NCI-H524 (cell line): ENCODE results near the gene RCBTB1.
A peak's percentile ranks its signal among the peaks of the same experiment; 100 is the strongest.

Source experiments
- DNase-seq, 2 experiments: peaks; one replicate each; lab custom pipeline; 2025; lab: John Stamatoyannopoulos, UW

RCBTB1 gene

DNA sequence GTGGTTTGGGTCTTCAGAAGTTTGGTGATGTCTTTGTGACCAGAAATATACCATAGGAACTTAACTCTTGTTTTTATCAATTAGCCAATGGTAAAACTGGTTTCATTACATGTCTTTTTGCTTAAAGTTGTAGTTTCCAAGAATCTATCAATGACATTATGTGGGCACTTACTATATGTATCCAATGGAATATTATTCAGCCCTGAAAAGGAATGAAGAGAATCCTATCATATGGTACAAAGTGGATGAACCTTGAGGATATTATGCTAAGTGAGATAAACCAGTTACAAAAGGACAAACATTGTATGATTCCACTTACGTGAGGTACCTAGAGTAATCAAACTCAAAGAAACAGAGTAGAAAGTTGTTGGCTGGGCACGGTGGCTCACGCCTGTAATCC is 26.4 kb downstream of the RCBTB1 start:
- DNase-seq = no peak

DNA sequence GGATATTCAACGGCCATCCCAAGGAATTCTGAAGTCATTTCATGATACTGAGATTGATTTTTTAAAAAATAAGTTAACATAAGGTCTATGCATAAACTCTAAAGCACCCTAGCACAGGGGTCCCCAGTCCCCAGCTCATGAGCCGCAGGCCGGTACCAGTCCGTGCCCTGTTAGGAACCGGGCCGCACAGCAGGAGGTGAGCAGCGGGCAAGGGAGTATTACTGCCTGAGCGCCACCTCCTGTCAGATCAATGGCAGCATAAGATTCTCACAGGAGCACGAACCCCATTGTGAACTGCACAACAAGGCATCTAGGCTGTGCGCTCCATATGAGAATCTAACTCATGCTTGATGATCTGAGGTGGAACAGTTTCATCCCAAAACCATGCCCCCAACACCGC is 31.0 kb downstream of the RCBTB1 start:
- no peak for DNase-seq

DNA sequence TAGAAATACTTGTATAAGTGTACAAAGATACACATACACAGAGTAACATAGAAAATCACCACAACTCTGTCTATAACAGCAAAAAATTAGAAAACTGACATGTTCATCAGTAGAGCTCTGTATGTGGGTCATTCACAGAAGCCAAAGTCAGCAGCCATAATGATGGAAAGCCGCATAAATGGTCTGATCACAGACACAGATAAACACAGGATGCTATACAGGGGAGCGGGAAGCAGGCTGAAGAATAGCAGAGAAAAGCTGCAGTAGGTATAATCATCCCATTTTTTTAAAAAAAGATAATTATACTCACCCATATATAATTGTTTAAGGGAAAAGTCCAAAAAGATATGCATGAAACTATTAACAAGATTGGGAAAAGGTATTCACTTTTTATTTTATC is 31.5 kb downstream of the RCBTB1 start:
- DNase-seq = no peak

DNA sequence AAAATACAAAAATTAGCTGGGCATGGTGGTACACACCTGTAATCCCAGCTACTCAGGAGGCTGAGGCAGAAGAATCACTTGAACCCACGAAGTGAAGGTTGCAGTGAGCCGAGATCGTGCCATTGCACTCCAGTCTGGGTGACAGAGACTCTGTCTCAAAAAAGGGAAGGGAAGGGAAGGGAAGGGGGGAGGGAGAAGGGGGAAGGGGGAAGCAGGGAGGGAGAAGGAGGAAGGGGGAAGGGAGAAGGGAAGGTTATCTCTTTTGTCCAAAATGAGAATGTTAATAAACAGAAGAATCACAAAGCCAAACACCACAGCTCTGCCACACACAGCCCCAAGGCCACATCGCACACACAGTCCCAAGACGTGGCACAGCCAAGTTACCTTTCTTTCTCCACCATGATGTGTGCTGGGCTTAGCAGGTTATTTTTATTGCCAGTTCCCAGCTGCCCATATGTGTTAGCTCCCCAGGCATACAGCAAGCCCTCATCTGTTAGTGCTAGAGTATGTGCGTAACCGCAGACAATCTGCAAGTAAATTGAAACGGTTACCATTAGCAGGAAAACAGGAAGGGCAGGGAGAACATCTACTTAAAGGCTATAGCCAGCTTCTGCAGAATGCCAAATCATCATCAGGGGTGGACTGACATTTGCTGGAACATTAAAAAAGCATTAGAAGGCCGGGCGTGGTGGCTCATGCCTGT is 34.3 kb downstream of the RCBTB1 start:
- DNase-seq = no peak

DNA sequence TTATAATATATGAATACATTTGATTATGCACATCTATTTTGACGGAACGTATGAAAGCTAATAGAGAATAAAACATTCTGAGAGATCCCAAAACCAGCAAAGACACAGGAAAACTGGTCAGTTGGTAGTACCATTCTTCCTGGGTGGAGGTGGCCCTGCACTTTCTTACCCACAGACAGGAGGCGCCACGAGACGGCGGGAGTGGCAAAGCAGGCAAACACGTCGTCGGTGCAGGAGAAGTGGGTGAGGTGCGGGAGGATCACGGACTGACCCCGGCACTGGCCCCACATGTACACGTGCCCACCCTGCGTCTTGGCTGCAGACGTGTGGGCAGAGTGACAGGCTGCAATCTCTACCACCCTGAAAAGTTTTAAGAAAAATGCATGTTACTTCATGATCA is 36.1 kb downstream of the RCBTB1 start:
- no peak for DNase-seq

DNA sequence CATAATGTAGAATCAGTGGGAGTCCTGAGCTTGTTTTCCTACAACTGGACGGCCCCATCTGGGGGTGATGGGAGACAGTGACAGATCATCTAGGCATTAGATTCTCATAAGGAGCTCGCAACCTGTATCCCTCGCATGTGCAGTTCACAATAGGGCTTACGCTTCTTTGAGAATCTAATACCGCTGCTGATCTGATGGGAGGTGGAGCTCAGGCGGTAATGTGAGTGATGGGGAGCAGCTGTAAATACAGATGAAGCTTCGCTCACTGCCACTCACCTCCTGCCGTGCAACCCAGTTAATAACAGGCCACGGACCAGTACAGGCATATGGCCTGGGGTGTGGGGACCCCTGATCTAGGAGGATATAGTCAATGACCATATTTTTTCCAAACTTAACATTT is 38.8 kb downstream of the RCBTB1 start:
- DNase-seq = peak in 1 of 2 experiments; percentile 27

DNA sequence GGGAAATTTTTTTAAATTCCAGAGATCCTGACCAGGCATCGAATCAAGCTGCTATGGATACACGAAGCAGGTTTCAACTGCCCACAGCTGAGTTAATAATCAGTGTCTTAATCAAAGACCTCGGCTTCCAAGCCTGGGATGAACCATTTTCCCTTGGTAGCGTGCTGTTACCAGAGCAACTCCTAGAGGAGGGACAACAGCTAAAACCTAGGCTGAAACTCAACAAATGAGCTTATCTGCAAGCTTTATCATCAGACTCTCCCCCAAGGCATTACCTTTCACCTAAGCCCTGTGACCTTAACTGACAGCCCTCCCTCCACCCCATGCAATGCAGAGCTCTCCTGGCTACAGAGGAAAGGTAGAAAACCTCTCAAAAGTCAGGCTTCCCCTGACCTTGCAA is 39.7 kb downstream of the RCBTB1 start:
- no peak for DNase-seq

DNA sequence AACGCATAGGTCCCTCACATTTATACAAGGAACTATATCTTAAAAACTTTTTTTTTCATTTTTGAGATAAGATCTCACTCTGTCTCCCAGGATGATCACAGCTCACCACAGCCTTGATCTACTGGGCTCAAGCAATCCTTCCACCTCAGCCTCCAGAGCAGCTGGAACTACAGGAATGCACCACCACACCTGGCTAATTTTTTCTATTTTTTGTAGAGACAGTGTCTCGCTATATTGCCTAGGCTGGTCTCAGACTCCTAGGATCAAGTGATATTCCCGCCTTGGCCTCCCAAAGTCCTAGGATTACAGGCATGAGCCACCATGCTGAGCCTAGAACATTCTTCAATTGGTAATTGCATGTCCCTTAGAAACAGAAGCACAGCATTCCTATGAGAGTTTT is 41.7 kb downstream of the RCBTB1 start:
- DNase-seq = no peak

DNA sequence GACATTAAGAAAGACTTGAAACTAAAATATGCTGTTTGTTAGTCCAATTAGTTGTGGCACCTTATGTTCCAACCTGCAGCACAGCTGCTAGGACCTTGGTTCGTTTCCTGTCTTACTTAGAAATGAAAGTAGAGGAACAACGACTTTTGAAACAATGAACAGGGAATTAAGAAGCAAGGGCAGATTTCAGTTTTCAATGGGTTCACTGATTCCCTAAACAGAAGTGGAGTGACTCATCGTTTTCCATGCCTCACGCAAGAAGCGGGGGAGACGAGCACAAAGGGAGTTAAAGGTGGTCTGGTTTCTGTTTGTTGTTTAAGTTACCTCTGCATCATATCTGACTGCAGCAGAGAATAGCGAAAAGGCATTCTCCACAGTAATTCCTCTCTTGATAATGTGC is 44.8 kb downstream of the RCBTB1 start:
- DNase-seq = no peak

DNA sequence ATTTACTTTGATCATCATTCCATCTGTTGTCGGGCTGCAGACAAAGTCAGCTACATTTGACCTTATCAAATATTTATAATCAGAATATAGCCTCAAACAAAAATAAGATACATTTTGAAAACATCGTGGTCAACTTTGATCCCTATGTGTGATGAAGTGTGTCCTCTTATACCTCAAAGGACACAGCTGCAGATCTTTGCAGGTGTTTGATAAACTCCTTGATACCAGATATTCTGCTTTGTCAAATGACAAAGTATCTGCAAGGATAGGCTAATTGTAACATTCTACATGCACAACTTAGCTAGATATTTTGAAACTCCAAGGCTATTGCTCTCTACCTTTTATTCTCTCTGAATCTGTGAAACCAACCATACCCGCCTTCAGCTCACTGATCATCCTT is 45.6 kb downstream of the RCBTB1 start:
- DNase-seq = no peak

DNA sequence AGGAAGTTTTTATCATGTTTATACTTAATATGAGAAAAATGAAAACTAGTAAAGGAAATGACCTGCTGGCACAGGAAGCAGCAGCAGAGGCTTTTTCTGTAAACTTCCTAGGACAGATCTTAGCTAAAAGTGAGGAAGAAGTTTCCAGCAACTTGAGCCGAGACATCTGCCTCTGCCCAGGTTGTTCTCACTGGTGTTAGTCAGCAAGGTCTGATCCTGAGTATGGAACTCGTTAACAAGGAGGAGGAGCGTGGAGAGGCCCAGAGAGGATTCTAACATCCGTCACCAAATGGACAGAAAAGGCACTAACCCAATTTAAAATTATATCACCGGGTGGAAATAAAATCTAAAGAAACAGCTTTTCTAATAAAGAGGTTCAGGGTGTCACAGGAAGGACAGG is 46.0 kb downstream of the RCBTB1 start:
- DNase-seq = no peak

DNA sequence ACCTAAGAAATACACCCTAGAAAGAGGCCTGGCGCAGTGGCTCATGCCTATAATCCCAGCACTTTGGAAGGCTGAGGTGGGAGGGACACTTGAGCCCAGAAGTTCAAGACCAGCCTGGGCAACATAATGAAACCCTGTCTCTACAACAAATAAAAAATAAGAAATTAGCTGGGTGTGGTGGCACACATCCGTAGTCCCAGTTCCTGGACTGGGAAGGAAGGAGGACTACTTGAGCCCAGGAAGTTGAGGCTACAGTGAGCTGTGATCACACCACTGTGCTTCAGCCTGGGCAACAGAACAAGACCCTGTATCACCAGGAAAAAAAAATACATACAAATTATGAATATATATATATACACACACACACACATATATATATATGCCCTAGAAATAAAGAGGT is 47.0 kb downstream of the RCBTB1 start:
- no peak for DNase-seq

DNA sequence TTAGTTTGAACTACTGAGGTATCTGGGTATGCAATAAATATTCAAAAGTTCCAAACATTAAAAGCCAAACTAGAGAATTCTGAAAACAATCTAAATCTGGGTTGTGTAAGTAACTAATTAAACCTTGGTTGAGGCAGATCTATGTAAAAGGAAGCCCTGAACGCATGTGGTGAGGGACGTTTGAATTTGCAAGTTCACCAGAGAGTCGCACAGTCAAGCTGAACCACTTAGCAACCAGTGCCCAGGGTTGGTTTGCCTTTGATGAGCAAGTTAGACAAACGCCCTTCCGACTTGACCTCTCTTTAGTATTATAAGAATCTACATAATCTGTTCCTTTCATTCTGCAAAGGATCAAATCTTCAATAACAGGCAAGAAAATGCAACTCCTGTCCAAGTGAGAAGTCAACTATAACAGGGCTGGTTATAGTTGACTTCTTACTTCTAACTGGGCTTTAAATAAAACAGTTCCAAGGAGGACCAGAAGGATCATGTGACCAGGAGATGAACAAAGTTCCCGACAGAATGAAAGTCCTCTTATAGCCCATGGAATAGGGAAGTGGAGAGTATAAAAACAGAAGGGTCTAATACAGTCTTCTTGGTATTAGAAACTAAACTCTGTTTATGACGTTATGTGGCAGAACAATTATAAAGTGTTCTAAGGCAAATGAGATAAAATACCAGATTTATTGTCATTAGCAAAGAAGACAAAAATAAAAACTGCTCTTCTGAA is 49.0 kb downstream of the RCBTB1 start:
- no peak for DNase-seq

DNA sequence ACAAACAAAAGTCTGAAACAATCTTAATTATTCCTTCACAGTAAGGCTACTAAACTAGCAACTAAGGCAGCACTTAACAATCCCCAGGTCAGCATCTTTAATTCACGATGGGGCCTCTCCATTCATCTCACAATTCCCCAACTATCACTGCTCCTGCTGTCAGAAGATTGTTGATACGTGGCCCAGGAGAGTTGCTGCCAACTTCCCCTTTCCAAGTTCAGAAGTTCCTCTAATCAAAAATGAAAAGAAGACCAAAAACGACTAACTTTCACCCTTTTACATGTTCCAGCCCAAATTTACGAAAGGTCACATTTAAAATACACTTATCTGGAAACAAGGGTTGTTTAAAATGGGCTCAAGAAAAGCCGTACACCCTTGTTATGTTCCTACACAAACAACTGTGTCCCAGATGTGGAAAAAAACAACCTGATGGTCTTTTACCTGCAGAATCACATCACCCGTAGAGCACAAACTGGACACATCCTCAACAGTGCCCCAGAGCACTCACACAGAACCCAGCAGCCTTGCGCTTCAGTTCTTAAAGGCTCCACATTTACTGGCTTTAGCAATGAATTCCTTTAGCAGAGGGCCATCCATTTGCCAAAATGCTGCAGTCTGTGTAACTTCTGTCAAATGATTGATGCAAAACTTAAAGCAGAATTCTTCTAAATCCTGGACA is 51.6 kb downstream of the RCBTB1 start:
- no peak for DNase-seq

DNA sequence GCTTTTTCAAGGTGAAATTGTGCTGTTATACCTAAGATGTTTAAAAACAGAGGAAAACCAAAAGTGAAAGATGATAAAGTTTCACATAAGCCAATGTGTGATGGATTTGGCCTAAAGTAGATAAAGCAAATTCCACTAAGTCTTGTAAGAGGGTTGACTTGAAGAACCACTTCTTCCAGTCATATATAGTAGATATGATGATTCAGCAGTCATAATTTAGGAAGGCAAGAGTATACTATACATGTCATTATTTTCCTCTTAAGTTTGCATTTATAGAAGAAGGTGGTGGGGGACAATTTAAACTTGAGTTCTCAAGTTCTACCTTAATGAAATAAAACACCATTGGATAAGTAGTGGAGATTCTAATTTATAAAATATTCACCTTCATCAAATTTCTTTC is 52.3 kb downstream of the RCBTB1 start:
- DNase-seq = no peak

DNA sequence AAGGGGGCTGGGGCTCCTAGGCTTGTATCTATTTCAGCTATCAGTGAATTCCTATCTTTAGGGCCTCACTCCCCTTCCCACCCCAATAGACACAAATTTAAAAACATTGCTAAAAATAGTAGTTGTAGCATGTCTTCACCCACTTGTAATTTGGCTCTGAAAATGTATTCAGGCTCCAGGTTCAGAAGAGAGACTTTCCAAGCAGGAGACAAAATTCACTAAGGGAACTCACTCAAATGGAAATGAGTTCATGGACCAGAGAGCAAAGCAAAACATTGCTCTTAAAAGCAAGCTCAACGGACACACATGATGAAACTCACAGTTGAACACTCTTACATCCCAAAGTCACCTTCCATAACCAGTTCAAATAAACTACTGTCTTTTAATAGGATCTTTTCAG is 52.8 kb downstream of the RCBTB1 start:
- DNase-seq = no peak

DNA sequence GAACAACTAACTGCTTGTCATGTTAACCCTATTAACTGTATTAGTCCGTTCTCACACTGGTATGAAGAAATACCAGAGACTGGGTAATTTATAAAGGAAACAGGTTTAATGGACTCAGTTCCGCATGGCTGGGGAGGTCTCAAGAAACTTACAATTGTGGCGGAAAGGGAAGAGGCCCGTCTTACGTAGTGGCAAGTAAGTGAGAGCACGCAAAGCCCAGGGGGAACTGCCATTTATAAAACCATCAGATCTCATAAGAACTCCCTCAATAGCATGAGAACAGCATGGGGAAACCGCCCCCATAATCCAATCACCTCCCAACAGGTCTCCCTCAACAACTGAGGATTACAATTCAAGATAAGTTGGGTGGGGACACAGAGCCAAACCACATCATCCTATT is 54.9 kb downstream of the RCBTB1 start:
- DNase-seq = no peak

DNA sequence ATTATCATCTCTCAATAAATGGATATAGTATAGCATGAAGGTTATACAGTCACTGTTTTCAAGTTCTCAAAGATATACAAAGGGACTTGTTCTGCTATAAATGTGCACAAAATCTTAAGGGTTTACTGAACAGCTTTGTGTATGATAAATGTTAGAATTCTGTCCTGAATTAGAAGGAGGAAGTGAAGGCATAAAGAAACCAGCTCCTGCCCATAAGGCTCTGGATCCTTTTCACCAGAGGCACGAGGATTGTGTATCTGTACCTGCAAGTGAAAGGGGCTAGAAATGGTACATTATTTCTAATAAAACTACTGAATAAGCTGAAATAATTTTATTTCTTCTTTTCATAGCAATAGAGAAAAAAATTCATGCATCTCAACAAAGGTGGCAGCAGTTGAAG is 57.2 kb downstream of the RCBTB1 start:
- no peak for DNase-seq

DNA sequence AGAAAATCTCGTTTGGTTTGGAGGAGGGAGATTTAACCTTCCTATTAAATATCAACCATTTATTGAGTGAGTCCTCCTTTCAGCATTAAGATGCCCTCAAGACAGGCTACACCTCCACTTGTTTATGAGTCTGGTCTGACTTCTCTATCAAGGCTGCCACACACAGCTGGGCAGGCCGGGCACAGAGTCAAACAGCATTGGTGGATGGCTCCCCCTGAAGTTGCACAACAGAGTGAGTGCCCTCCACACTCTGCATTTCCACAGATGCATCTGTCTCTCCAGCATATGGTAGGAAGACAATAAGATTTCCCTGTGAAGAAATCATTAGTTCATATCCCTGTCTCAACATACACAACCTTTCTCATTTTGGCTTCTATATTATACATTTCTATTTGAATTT is 58.2 kb downstream of the RCBTB1 start:
- no peak for DNase-seq

DNA sequence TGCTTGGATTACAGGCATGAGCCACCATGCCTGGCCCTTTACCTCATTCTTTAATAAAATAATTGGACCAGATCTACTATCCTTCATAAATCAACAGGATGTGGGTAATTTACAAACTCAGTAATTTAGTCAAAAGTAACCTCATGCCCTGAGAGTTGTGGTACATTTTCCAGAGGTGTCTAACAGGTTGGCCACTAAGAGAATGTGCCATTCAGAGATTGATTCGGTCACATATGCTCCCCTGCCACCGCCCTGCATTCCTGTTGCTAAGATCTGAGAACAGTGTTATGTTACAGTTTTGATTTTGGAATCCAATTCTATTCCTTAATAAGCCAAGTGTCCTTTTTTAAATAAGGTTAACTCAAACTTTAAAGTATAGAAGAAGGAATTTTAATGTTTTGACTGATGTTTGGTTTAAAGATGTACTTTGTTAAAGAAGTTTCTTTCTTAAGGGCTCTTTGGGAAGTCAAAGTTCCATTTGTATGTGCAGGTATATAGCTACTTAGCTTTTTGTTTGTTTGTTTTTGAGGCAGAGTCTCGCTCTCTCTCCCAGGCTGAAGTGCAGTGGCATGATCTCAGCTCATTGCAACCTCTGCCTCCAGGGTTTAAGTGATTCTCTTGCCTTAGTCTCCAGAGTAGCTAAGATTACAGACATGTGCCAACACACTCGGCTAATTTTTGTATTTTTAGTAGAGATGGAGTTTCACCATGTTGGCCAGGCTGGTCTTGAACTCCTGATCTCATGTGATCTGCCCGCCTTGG is 60.4 kb downstream of the RCBTB1 start:
- no peak for DNase-seq

DNA sequence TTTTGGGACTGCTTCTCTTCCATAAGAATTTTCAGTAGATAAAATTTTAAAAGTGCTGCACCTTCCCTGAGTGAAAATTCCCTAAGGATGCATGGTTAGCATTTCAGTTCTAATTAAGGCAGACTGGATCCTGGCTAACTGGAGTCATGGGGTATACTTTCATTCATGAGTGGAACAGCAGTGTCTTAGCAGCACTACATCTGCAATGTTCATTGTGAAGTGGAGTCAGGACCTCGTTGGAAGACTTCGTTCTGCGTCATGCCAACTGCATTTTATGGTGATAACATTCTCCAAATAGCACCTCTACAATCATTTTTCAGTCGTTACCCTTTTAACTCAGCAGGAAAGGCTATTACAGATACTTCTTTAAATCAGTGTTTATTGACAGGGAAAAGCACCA is 64.1 kb downstream of the RCBTB1 start:
- DNase-seq = no peak

DNA sequence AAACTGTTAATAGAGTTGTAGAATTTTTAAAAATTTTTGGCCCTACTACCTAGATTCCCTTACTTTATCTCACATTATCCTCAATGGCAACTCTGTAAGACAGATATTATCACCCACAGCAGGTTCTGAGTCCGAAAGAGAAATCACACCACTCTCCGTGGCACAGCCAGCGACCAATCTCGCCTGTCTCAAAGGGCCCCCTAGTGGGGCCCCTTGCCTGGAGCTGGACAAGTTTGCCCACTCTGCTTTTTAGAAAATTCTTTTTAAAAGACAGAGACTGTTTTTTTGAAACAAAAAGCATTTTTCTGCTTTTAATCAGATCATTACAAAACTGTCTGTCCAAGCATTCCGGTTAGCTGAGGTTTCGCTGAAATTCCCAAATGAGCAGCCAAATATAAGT is 67.9 kb downstream of the RCBTB1 start:
- no peak for DNase-seq

DNA sequence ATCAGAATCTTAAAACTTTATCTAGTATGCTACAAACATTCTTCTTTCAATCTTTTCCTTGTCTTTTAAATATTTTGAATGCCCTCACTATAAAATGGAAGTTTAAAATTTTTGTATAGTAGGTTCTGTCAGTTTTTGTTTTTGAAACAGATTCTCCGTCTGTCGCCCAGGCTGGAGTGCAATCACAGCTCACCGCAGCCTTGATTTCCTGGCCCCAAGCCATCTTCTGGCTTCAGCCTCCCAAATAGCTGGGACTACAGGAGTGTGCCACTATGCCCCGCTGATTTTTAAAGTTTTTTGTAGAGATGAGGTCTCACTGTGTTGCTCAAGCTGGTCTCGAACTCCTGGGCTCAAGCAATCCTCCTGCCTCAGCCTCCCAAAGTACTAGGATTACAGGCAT is 68.9 kb downstream of the RCBTB1 start:
- no peak for DNase-seq
